Stimulated activated memory B cell treated with anti-CD40 and anti-IgM and Interleukin-4, amounts not matched to agents 10 μg/mL and 1 μg/mL and 100 μg/mL, for 72 hours (primary cell): ENCODE measurements around the gene MAP2K1.

Experiments
- ATAC-seq: fragments of 150-1000 bp; cut with Tn5 transposase; 2 replicates; pipeline ENCODE4 v1.10.0; 2021
- H3K27ac Mint-ChIP-seq: one replicate; pipeline ENCODE4 v1.8.0; 2022; ENCODE audit warnings: mild to moderate bottlenecking, mixed read lengths
- H3K27me3 Mint-ChIP-seq: one replicate; pipeline ENCODE4 v1.8.0; 2022; ENCODE audit warnings: mixed read lengths
- H3K36me3 Mint-ChIP-seq: one replicate; pipeline ENCODE4 v1.8.0; 2022; ENCODE audit warnings: mixed read lengths
- H3K4me1 Mint-ChIP-seq: one replicate; pipeline ENCODE4 v1.8.0; 2022; ENCODE audit warnings: mixed read lengths
- H3K4me3 Mint-ChIP-seq: one replicate; pipeline ENCODE4 v1.8.0; 2022; ENCODE audit warnings: mild to moderate bottlenecking, moderate library complexity, mixed read lengths
- H3K9me3 Mint-ChIP-seq: one replicate; pipeline ENCODE4 v1.8.0; 2022; ENCODE audit warnings: mixed read lengths

Gene MAP2K1

GRCh38 chr15:66472176-66472999 is 85.7 kb downstream of the MAP2K1 start:
- Mint-ChIP-seq H3K27me3 (no peaks in the 10 kb centered on the region), H3K9me3 (no peaks in the 10 kb centered on the region), H3K4me3 (peak overlapping the region; percentile 38), H3K4me1 (peaks cover 31% of the 10 kb centered on the region), H3K36me3 (peaks cover 18% of the 10 kb centered on the region), H3K27ac (peak overlapping the region; percentile 81)
- ATAC-seq, result peak; percentile 90

- Mint-ChIP-seq H3K36me3 (peaks cover 18% of the 10 kb centered on the region), H3K9me3 (no peaks in the 10 kb centered on the region), H3K27ac (peak overlapping the region; percentile 15), H3K4me3 (no peak overlapping the region), H3K4me1 (peaks cover 31% of the 10 kb centered on the region), H3K27me3 (no peaks in the 10 kb centered on the region)
- no peak for ATAC-seq
Observed at GRCh38 chr15:66474135-66474534, 87.4 kb downstream of the MAP2K1 start.

- Mint-ChIP-seq H3K27ac (peak overlapping the region; percentile 64), H3K36me3 (peaks cover 22% of the 10 kb centered on the region)
Observed at GRCh38 chr15:66474963-66475362, 88.3 kb downstream of the MAP2K1 start.

GRCh38 chr15:66476535-66476934 is 89.8 kb downstream of the MAP2K1 start:
- Mint-ChIP-seq H3K27me3 (no peaks in the 10 kb centered on the region), H3K27ac (peak overlapping the region; percentile 64), H3K4me1 (peaks cover 16% of the 10 kb centered on the region), H3K4me3 (no peak overlapping the region), H3K9me3 (no peaks in the 10 kb centered on the region), H3K36me3 (peaks cover 29% of the 10 kb centered on the region)
- ATAC-seq, result no peak

More at GRCh38 chr15:66474963-66475362, 88.3 kb downstream of the MAP2K1 start:
- Mint-ChIP-seq H3K4me3 (no peak overlapping the region), H3K9me3 (no peaks in the 10 kb centered on the region), H3K27me3 (no peaks in the 10 kb centered on the region), H3K4me1 (peaks cover 31% of the 10 kb centered on the region)
- no peak for ATAC-seq

DNA sequence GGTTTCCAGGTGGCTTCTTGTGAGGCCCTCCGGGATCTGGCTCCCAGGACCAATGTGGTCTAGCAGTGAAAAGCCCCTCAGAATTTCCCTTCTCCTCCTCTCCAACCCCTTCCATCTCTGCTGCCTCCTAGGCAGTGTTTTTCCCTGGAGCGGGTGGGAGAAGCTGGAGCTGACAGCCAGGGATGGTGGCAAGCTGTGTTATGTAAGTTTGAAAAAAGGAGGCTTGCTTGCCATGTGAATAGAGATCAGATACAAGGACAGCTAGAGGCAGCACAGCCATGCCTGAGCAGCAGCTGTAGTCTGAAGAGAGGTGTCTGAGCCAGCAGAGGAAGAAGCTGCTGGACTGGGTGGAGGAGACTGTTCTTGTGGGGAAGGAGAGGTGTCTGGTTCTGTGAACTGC is 90.3 kb downstream of the MAP2K1 start:
- Mint-ChIP-seq H3K27ac (peak overlapping the region; percentile 64), H3K4me3 (no peak overlapping the region), H3K4me1 (peaks cover 16% of the 10 kb centered on the region), H3K27me3 (no peaks in the 10 kb centered on the region), H3K9me3 (no peaks in the 10 kb centered on the region), H3K36me3 (peaks cover 32% of the 10 kb centered on the region)
- no peak for ATAC-seq

GRCh38 chr15:66480267-66480666 is 93.6 kb downstream of the MAP2K1 start:
- Mint-ChIP-seq H3K27me3 (no peaks in the 10 kb centered on the region), H3K4me3 (no peak overlapping the region), H3K27ac (no peak overlapping the region), H3K36me3 (peaks cover 46% of the 10 kb centered on the region), H3K9me3 (no peaks in the 10 kb centered on the region), H3K4me1 (peaks cover 9% of the 10 kb centered on the region)
- ATAC-seq, result no peak

- Mint-ChIP-seq H3K4me3 (no peak overlapping the region), H3K9me3 (no peaks in the 10 kb centered on the region), H3K27me3 (no peaks in the 10 kb centered on the region), H3K27ac (no peak overlapping the region), H3K36me3 (peaks cover 42% of the 10 kb centered on the region), H3K4me1 (peaks cover 4% of the 10 kb centered on the region)
- no peak for ATAC-seq
Observed at GRCh38 chr15:66481107-66481856, 94.6 kb downstream of the MAP2K1 start.

DNA sequence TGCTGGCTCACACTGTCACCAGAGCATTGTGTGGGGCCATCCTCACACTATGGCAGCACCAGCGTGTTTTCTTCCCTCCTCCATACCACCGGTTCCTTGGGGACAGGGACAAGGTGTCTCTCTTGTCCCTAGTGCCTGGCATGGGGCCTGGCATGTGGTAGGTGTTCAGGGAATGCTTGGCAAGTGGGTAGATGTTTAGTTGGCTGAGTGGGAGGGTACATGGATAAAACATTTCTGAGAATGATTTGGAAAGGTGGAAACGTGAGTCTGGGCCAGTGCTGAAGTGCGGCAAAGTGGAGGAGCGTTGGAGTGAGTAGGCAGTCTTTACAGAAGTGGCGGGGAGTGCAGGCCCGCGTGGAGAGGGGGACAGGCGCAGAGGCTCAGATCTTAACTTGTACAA is 95.8 kb downstream of the MAP2K1 start:
- Mint-ChIP-seq H3K4me1 (no peaks in the 10 kb centered on the region), H3K27ac (no peak overlapping the region), H3K9me3 (no peaks in the 10 kb centered on the region), H3K36me3 (peaks cover 45% of the 10 kb centered on the region), H3K27me3 (no peaks in the 10 kb centered on the region), H3K4me3 (no peak overlapping the region)
- ATAC-seq, result no peak

GRCh38 chr15:66483131-66483566 is 96.4 kb downstream of the MAP2K1 start:
- Mint-ChIP-seq H3K4me1 (no peaks in the 10 kb centered on the region), H3K27ac (no peak overlapping the region), H3K27me3 (no peaks in the 10 kb centered on the region), H3K36me3 (peaks cover 52% of the 10 kb centered on the region), H3K4me3 (no peak overlapping the region), H3K9me3 (no peaks in the 10 kb centered on the region)
- ATAC-seq, result no peak

GRCh38 chr15:66484539-66485112 is 97.9 kb downstream of the MAP2K1 start:
- H3K9me3 Mint-ChIP-seq, result no peaks in the 10 kb centered on the region
- ATAC-seq, result no peak
- no peaks in the 10 kb centered on the region for H3K4me1 Mint-ChIP-seq
- peaks cover 50% of the 10 kb centered on the region for H3K36me3 Mint-ChIP-seq
- H3K27me3 Mint-ChIP-seq, result no peaks in the 10 kb centered on the region
- no peak overlapping the region for H3K27ac Mint-ChIP-seq
- no peak overlapping the region for H3K4me3 Mint-ChIP-seq

- Mint-ChIP-seq H3K4me1 (no peaks in the 10 kb centered on the region), H3K27ac (no peak overlapping the region), H3K27me3 (no peaks in the 10 kb centered on the region), H3K9me3 (no peaks in the 10 kb centered on the region), H3K36me3 (peaks cover 42% of the 10 kb centered on the region), H3K4me3 (no peak overlapping the region)
- ATAC-seq, result no peak
Observed at GRCh38 chr15:66486887-66487286, 100.2 kb downstream of the MAP2K1 start.

DNA sequence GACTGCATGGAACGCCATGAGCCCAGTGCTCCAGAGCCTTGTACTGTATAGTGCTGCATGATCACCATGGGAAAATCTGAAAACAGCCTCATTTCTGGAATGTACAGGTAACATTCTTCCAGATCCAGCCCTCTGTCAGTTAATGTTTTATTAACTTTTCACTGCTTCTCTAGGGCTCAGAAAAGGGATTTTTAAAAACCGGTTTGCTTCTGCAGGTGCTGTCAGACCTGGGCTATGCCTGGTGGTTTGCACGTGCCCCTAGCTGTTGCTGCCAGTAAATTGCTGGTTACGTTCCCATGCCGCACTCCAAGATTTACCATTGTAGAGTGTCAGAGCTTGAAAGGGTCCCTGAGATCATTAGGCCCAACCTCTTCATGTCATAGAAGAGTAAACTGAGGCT is 101.8 kb downstream of the MAP2K1 start:
- no peaks in the 10 kb centered on the region for H3K27me3 Mint-ChIP-seq
- no peaks in the 10 kb centered on the region for H3K9me3 Mint-ChIP-seq
- no peaks in the 10 kb centered on the region for H3K4me1 Mint-ChIP-seq
- H3K4me3 Mint-ChIP-seq, result no peak overlapping the region
- no peak for ATAC-seq
- H3K27ac Mint-ChIP-seq, result no peak overlapping the region
- peaks cover 35% of the 10 kb centered on the region for H3K36me3 Mint-ChIP-seq

- no peaks in the 10 kb centered on the region for H3K27me3 Mint-ChIP-seq
- H3K9me3 Mint-ChIP-seq, result no peaks in the 10 kb centered on the region
- peaks cover 40% of the 10 kb centered on the region for H3K36me3 Mint-ChIP-seq
- H3K27ac Mint-ChIP-seq, result peak overlapping the region; percentile 35
- no peak overlapping the region for H3K4me3 Mint-ChIP-seq
- no peak for ATAC-seq
- peaks cover 3% of the 10 kb centered on the region for H3K4me1 Mint-ChIP-seq
Observed at GRCh38 chr15:66489179-66489791, 102.6 kb downstream of the MAP2K1 start.

DNA sequence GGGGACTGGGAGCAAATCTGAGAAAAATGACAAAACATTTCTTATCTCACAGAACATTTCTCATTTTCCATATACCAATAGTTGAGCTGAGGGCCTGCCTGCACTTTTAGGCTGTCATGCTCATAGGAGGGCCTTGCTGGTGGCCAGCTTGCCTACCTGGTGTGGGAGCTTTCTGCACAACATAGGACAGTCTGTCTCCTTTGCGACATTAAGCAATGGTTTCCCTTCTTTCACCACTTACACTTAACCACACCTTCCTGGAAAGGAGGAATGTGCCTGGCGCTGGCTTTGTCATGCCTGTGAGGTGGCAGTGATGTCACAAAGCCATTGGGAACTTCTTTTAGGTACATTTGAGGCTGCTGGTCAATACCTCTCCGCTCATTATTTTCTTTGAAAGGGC is 105.1 kb downstream of the MAP2K1 start:
- H3K9me3 Mint-ChIP-seq, result no peaks in the 10 kb centered on the region
- H3K27me3 Mint-ChIP-seq, result no peaks in the 10 kb centered on the region
- peaks cover 18% of the 10 kb centered on the region for H3K4me1 Mint-ChIP-seq
- no peak overlapping the region for H3K4me3 Mint-ChIP-seq
- H3K27ac Mint-ChIP-seq, result no peak overlapping the region
- no peak for ATAC-seq
- peaks cover 39% of the 10 kb centered on the region for H3K36me3 Mint-ChIP-seq

DNA sequence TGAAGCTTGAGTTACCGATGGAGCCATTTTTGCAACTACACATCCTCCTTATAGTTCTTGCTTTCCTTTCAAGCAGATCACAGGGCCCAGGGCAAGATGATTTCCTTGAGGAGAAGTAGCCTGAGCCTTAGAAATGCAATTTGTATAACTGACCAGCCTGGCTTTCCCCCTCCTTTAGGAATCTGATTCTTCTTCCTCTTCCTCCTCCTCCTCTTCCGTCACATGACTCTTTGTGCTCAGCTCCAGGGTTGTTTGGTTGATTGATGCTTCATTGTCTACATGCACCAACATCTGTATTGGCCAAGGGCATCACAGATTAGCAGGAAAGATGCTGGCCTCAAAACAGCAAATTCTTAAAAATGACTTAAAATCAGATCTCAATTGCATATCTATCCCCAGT is 107.5 kb downstream of the MAP2K1 start:
- no peak overlapping the region for H3K27ac Mint-ChIP-seq
- peaks cover 33% of the 10 kb centered on the region for H3K4me1 Mint-ChIP-seq
- peaks cover 39% of the 10 kb centered on the region for H3K36me3 Mint-ChIP-seq

More for the DNA sequence above, 107.5 kb downstream of the MAP2K1 start:
- no peaks in the 10 kb centered on the region for H3K27me3 Mint-ChIP-seq
- no peaks in the 10 kb centered on the region for H3K9me3 Mint-ChIP-seq
- ATAC-seq, result no peak
- no peak overlapping the region for H3K4me3 Mint-ChIP-seq
